DOHH2 (cell line): Measurements from ENCODE around the gene RGS7.

Source experiments
- H3F3A ChIP-seq: fragments of 200-600 bp; sonication (generic), shearing (Covaris generic); 2 replicates; pipeline ENCODE4 v1.6.0; 2016; ENCODE audit warnings: antibody characterized with exemption, mild to moderate bottlenecking; ENCODE audit not compliant: control insufficient read depth, insufficient read depth
- H3K27ac ChIP-seq: fragments of 200-600 bp; sonication (generic); 2 replicates; pipeline ENCODE4 v1.5.1; 2014; ENCODE audit warnings: low read depth, mild to moderate bottlenecking, low read length, moderate library complexity
- H3K27me3 ChIP-seq: fragments of 200-600 bp; sonication (generic); 2 replicates; pipeline ENCODE4 v1.6.1; 2014; ENCODE audit warnings: mild to moderate bottlenecking, low read length, mixed read lengths; ENCODE audit not compliant: control insufficient read depth
- H3K36me3 ChIP-seq: fragments of 200-600 bp; sonication (generic); 2 replicates; pipeline ENCODE4 v1.6.1; 2014; ENCODE audit warnings: mild to moderate bottlenecking, low read length, moderate library complexity, mixed read lengths; ENCODE audit not compliant: control insufficient read depth
- H3K4me1 ChIP-seq: fragments of 200-600 bp; sonication (generic); 2 replicates; pipeline ENCODE4 v1.6.1; 2014; ENCODE audit warnings: mild to moderate bottlenecking, low read length, mixed read lengths; ENCODE audit not compliant: control insufficient read depth
- H3K4me2 ChIP-seq: fragments of 200-600 bp; sonication (generic); 2 replicates; pipeline ENCODE4 v1.6.0; 2014; ENCODE audit warnings: mild to moderate bottlenecking, low read length, moderate library complexity
- H3K4me3 ChIP-seq: fragments of 200-600 bp; sonication (generic); 2 replicates; pipeline ENCODE4 v1.5.1; 2014; ENCODE audit warnings: mild to moderate bottlenecking, low read length, mixed read lengths
- H3K79me2 ChIP-seq: fragments of 200-600 bp; sonication (generic); 2 replicates; pipeline ENCODE4 v1.6.1; 2014; ENCODE audit warnings: mild to moderate bottlenecking, low read length, mixed read lengths; ENCODE audit not compliant: control insufficient read depth
- H3K9me2 ChIP-seq: fragments of 200-600 bp; sonication (generic); replicated peaks from 2 replicates; pipeline ENCODE4 v1.6.1; 2014; ENCODE audit warnings: mild to moderate bottlenecking, low read length, mixed read lengths; ENCODE audit not compliant: control insufficient read depth
- H3K9me3 ChIP-seq: fragments of 200-600 bp; sonication (generic); 2 replicates; pipeline ENCODE4 v1.6.1; 2014; ENCODE audit warnings: antibody characterized with exemption, low read length, mixed read lengths; ENCODE audit not compliant: control insufficient read depth, insufficient read depth
- H4K20me1 ChIP-seq: fragments of 200-600 bp; sonication (generic); 2 replicates; pipeline ENCODE4 v1.6.0; 2014; ENCODE audit warnings: low read depth, mild to moderate bottlenecking, antibody characterized with exemption, low read length, moderate library complexity; ENCODE audit not compliant: control insufficient read depth, insufficient read depth
- CTCF ChIP-seq: fragments of 200-600 bp; sonication (generic); IDR thresholded peaks from one replicate; pipeline ENCODE4 v1.5.1; 2014; ENCODE audit warnings: antibody characterized with exemption, mild to moderate bottlenecking, low read depth, low read length; ENCODE audit not compliant: poor library complexity, severe bottlenecking
- EZH2phosphoT487 ChIP-seq: fragments of 200-600 bp; sonication (generic); IDR thresholded peaks from 2 replicates; pipeline ENCODE4 v1.6.1; 2017; ENCODE audit warnings: borderline replicate concordance, mild to moderate bottlenecking, antibody characterized with exemption, low read length, moderate library complexity, mixed read lengths

Gene RGS7

GRCh38 chr1:241180569-241180968 lies 176.4 kb downstream of the RGS7 start:
- Histone ChIP-seq H3K9me2 (no peaks in the 10 kb centered on the region), H3K79me2 (no peaks in the 10 kb centered on the region), H3K36me3 (no peaks in the 10 kb centered on the region), H3K4me3 (no peak overlapping the region), H4K20me1 (no peaks in the 10 kb centered on the region), H3K4me1 (no peaks in the 10 kb centered on the region), H3K27ac (no peak overlapping the region), H3K9me3 (no peaks in the 10 kb centered on the region), H3K4me2 (no peak overlapping the region), H3K27me3 (no peaks in the 10 kb centered on the region), H3F3A (no peaks in the 10 kb centered on the region)
- TF ChIP-seq EZH2phosphoT487 (no peak), CTCF (no peak)

- TF ChIP-seq EZH2phosphoT487 (no peak), CTCF (no peak)
- no peaks in the 10 kb centered on the region for H3K9me3 ChIP-seq
- H3K4me1 ChIP-seq: no peaks in the 10 kb centered on the region
- H3K9me2 ChIP-seq: no peaks in the 10 kb centered on the region
- H3K27me3 ChIP-seq: no peaks in the 10 kb centered on the region
- no peaks in the 10 kb centered on the region for H4K20me1 ChIP-seq
- no peak overlapping the region for H3K4me3 ChIP-seq
- H3F3A ChIP-seq: no peaks in the 10 kb centered on the region
- H3K4me2 ChIP-seq: no peak overlapping the region
- no peaks in the 10 kb centered on the region for H3K79me2 ChIP-seq
- H3K36me3 ChIP-seq: no peaks in the 10 kb centered on the region
- H3K27ac ChIP-seq: no peak overlapping the region
These were observed 179.3 kb downstream of the RGS7 start for GRCh38 chr1:241177660-241178059.

GRCh38 chr1:241172486-241172885 lies 184.5 kb downstream of the RGS7 start:
- H3F3A ChIP-seq: no peaks in the 10 kb centered on the region
- no peak for TF ChIP-seq EZH2phosphoT487
- no peak for TF ChIP-seq CTCF
- no peaks in the 10 kb centered on the region for H3K36me3 ChIP-seq
- H3K9me3 ChIP-seq: no peaks in the 10 kb centered on the region
- H3K4me1 ChIP-seq: no peaks in the 10 kb centered on the region
- no peak overlapping the region for H3K27ac ChIP-seq
- no peaks in the 10 kb centered on the region for H3K79me2 ChIP-seq
- H4K20me1 ChIP-seq: no peaks in the 10 kb centered on the region
- no peaks in the 10 kb centered on the region for H3K9me2 ChIP-seq
- H3K27me3 ChIP-seq: no peaks in the 10 kb centered on the region
- H3K4me2 ChIP-seq: no peak overlapping the region
- H3K4me3 ChIP-seq: no peak overlapping the region

GRCh38 chr1:241171991-241172390 lies 185.0 kb downstream of the RGS7 start:
- Histone ChIP-seq H3K4me2 (no peak overlapping the region), H3K4me1 (no peaks in the 10 kb centered on the region), H3K36me3 (no peaks in the 10 kb centered on the region), H4K20me1 (no peaks in the 10 kb centered on the region), H3K27me3 (no peaks in the 10 kb centered on the region), H3F3A (no peaks in the 10 kb centered on the region), H3K79me2 (no peaks in the 10 kb centered on the region), H3K27ac (no peak overlapping the region), H3K9me2 (no peaks in the 10 kb centered on the region), H3K4me3 (no peak overlapping the region), H3K9me3 (no peaks in the 10 kb centered on the region)
- TF ChIP-seq CTCF (no peak), EZH2phosphoT487 (no peak)
